Astrocyte (in vitro differentiated cells and primary cell): ENCODE measurements around the gene CTTNBP2NL. TPM values are rescaled to one million over a fixed set of nuclear protein-coding genes. Genes with fewer than 3 reads are reported as not detected.

Source experiments
- DNase-seq: peaks from one replicate; pipeline ENCODE4 v3.0.0-alpha.2; 2010; ENCODE audit warnings: low read depth
- FAIRE-seq: peaks from 2 replicates; lab custom pipeline; 2011; peaks lifted over from hg19 to GRCh38; lab: Jason Lieb, UNC
- H2AFZ ChIP-seq: 2 replicates; pipeline ENCODE4 v1.6.0; 2012; ENCODE audit warnings: low read depth, low read length, inconsistent platforms
- H3K27ac ChIP-seq: 2 replicates; pipeline ENCODE4 v1.5.1; 2011; ENCODE audit warnings: low read depth, low read length, inconsistent platforms
- H3K27me3 ChIP-seq: 2 replicates; pipeline ENCODE4 v1.6.0; 2011; ENCODE audit warnings: low read length, inconsistent platforms; ENCODE audit not compliant: insufficient read depth
- H3K36me3 ChIP-seq: 2 replicates; pipeline ENCODE4 v1.5.1; 2011; ENCODE audit warnings: low read length, inconsistent platforms; ENCODE audit not compliant: insufficient read depth
- H3K4me1 ChIP-seq: 2 replicates; pipeline ENCODE4 v1.5.1; 2011; ENCODE audit warnings: low read length, inconsistent platforms; ENCODE audit not compliant: insufficient read depth
- H3K4me2 ChIP-seq: 2 replicates; pipeline ENCODE4 v1.6.0; 2012; ENCODE audit warnings: low read length, inconsistent platforms
- H3K4me3 ChIP-seq: 2 replicates; pipeline ENCODE4 v1.5.1; 2011; ENCODE audit warnings: low read depth, mild to moderate bottlenecking, low read length, inconsistent platforms; ENCODE audit not compliant: insufficient read depth
- H3K79me2 ChIP-seq: 2 replicates; pipeline ENCODE4 v1.6.0; 2012; ENCODE audit warnings: mild to moderate bottlenecking, low read length, inconsistent platforms; ENCODE audit not compliant: insufficient read depth
- H3K9ac ChIP-seq: 2 replicates; pipeline ENCODE4 v1.6.0; 2012; ENCODE audit warnings: mild to moderate bottlenecking, low read length, inconsistent platforms
- H3K9me3 ChIP-seq: 2 replicates; pipeline ENCODE4 v1.5.1; 2012; ENCODE audit warnings: low read depth, mild to moderate bottlenecking, low read length, inconsistent platforms; ENCODE audit not compliant: insufficient read depth
- H4K20me1 ChIP-seq: 2 replicates; pipeline ENCODE4 v1.6.0; 2012; ENCODE audit warnings: low read length, inconsistent platforms; ENCODE audit not compliant: insufficient read depth
- H3K27ac Mint-ChIP-seq: one replicate; pipeline ENCODE4 v1.8.0; 2021; ENCODE audit warnings: mild to moderate bottlenecking, mixed read lengths; ENCODE audit not compliant: unreplicated experiment
- H3K27me3 Mint-ChIP-seq: one replicate; pipeline ENCODE4 v1.8.0; 2021; ENCODE audit warnings: low read depth, mixed read lengths; ENCODE audit not compliant: unreplicated experiment
- H3K36me3 Mint-ChIP-seq: one replicate; pipeline ENCODE4 v1.8.0; 2021; ENCODE audit warnings: low read depth, mixed read lengths; ENCODE audit not compliant: unreplicated experiment
- H3K4me1 Mint-ChIP-seq: one replicate; pipeline ENCODE4 v1.8.0; 2021; ENCODE audit warnings: low read depth, mixed read lengths; ENCODE audit not compliant: unreplicated experiment
- H3K4me3 Mint-ChIP-seq: one replicate; pipeline ENCODE4 v1.8.0; 2021; ENCODE audit warnings: mild to moderate bottlenecking, moderate library complexity, mixed read lengths; ENCODE audit not compliant: unreplicated experiment
- H3K9me3 Mint-ChIP-seq: one replicate; pipeline ENCODE4 v1.8.0; 2021; ENCODE audit warnings: mild to moderate bottlenecking, mixed read lengths; ENCODE audit not compliant: unreplicated experiment
- CTCF ChIP-seq: IDR thresholded peaks from 2 replicates; pipeline ENCODE4 v1.5.1; 2011; ENCODE audit warnings: low read depth, mild to moderate bottlenecking, inconsistent platforms, low read length, moderate library complexity; ENCODE audit not compliant: insufficient read depth
- EZH2 ChIP-seq: IDR thresholded peaks from 2 replicates; pipeline ENCODE4 v1.6.1; 2012; ENCODE audit warnings: mild to moderate bottlenecking, low read length, inconsistent platforms; ENCODE audit not compliant: insufficient read depth
- total RNA-seq: library from RNA; stranded (reverse); gene quantifications from 2 replicates; pipeline ENCODE4 v1.2.1, GENCODE V29; 2021

Gene CTTNBP2NL
- total RNA-seq, 1 donor from 2014 or later: 91.9 TPM

DNA sequence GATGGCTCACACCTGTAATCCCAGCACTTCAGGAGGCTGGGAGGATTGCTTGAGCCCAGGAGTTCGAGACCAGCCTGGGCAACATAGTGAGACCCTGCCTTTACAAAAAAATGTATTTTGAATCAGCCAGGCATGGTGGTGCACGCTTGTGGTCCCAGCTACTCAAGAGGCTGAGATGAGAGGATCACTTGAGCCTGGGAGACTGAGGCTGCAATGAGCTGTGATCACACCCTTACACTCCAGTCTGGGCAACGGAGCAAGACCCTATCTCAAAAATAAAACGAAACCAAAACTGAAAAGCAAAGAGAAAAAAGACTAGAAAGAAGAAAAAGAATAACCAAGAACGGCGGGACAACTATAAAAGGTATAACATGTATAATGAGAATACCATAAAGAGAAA, 97.3 kb downstream of the CTTNBP2NL start:
- Histone ChIP-seq H3K4me1 (no peaks in the 10 kb centered on the region), H3K79me2 (no peaks in the 10 kb centered on the region), H3K9me3 (no peaks in the 10 kb centered on the region), H3K9ac (no peak overlapping the region), H3K4me3 (no peak overlapping the region), H3K36me3 (no peaks in the 10 kb centered on the region), H3K27ac (no peak overlapping the region), H3K4me2 (no peak overlapping the region), H3K27me3 (no peaks in the 10 kb centered on the region), H4K20me1 (no peaks in the 10 kb centered on the region), H2AFZ (no peak overlapping the region)
- Mint-ChIP-seq H3K4me1 (no peaks in the 10 kb centered on the region), H3K36me3 (peaks cover 4% of the 10 kb centered on the region), H3K4me3 (no peak overlapping the region), H3K9me3 (peaks cover 2% of the 10 kb centered on the region), H3K27me3 (peaks cover 7% of the 10 kb centered on the region), H3K27ac (no peak overlapping the region)
- TF ChIP-seq CTCF (no peak), EZH2 (no peak)
- FAIRE-seq (no peak), DNase-seq (no peak)

DNA sequence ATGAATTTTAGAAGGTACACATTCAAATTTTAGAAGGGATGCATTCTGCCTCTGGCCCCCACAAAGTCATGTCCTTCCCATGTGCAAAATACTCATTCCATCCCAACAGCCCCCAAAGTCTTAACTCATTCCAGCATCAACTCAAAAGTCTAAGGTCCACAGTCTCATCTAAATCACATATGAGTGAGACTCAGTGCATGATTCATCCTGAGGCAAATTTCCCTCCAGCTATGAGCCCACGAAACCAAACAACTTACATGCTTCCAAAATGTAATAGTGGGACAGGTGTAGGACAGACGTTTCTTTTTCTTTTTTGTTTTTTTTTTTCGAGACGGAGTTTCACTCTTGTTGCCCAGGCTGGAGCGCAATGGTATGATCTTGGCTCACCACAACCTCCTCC, 100.3 kb downstream of the CTTNBP2NL start:
- H3K36me3 ChIP-seq: no peaks in the 10 kb centered on the region
- H2AFZ ChIP-seq: no peak overlapping the region
- Mint-ChIP-seq H3K4me1 (no peaks in the 10 kb centered on the region), H3K9me3 (peaks cover 2% of the 10 kb centered on the region), H3K27ac (no peak overlapping the region), H3K36me3 (peaks cover 4% of the 10 kb centered on the region), H3K4me3 (no peak overlapping the region), H3K27me3 (peaks cover 14% of the 10 kb centered on the region)
- no peak overlapping the region for H3K27ac ChIP-seq
- H3K79me2 ChIP-seq: no peaks in the 10 kb centered on the region
- H3K4me2 ChIP-seq: no peak overlapping the region
- no peak overlapping the region for H3K9ac ChIP-seq
- DNase-seq (no peak), FAIRE-seq (no peak)
- H3K27me3 ChIP-seq: peaks cover 11% of the 10 kb centered on the region
- TF ChIP-seq EZH2 (no peak), CTCF (no peak)
- H3K4me3 ChIP-seq: no peak overlapping the region
- H3K4me1 ChIP-seq: no peaks in the 10 kb centered on the region
- H3K9me3 ChIP-seq: no peaks in the 10 kb centered on the region
- H4K20me1 ChIP-seq: no peaks in the 10 kb centered on the region

- no peaks in the 10 kb centered on the region for H3K9me3 ChIP-seq
- TF ChIP-seq CTCF (peak; percentile 52), EZH2 (peak; percentile 38)
- H3K4me2 ChIP-seq: peak overlapping the region; percentile 94
- Mint-ChIP-seq H3K4me1 (peaks cover 21% of the 10 kb centered on the region), H3K36me3 (no peaks in the 10 kb centered on the region), H3K9me3 (no peaks in the 10 kb centered on the region), H3K27me3 (peaks cover 47% of the 10 kb centered on the region), H3K4me3 (peak overlapping the region; percentile 79), H3K27ac (no peak overlapping the region)
- peaks cover 4% of the 10 kb centered on the region for H3K4me1 ChIP-seq
- FAIRE-seq (no peak), DNase-seq (peak; percentile 41)
- peaks cover 11% of the 10 kb centered on the region for H4K20me1 ChIP-seq
- H3K4me3 ChIP-seq: peak overlapping the region; percentile 45
- no peaks in the 10 kb centered on the region for H3K36me3 ChIP-seq
- no peaks in the 10 kb centered on the region for H3K79me2 ChIP-seq
- no peak overlapping the region for H3K27ac ChIP-seq
- H3K9ac ChIP-seq: peak overlapping the region; percentile 56
- peaks cover 57% of the 10 kb centered on the region for H3K27me3 ChIP-seq
- H2AFZ ChIP-seq: peak overlapping the region; percentile 76
These were observed 106.0 kb downstream of the CTTNBP2NL start for GRCh38 chr1:112501810-112502641.
